AG09319 (cell line): ENCODE data around the gene TNFRSF19.
A peak's percentile ranks its signal among the peaks of the same experiment; 100 is the strongest.

Experiments
- DNase-seq: peaks from one replicate; pipeline ENCODE4 v3.0.0-alpha.2; 2010; ENCODE audit warnings: low read depth; ENCODE audit errors: extremely low read depth
- TF ChIP-seq, protein P1 (sequence below): IDR thresholded peaks from 2 replicates; pipeline ENCODE4 v1.5.1; 2011; ENCODE audit warnings: low read depth, mild to moderate bottlenecking, inconsistent platforms, low read length, moderate library complexity

The TNFRSF19 gene

GRCh38 chr13:23571431-23571830 lies 1.2 kb downstream of the TNFRSF19 start:
- no peak for DNase-seq
- TF ChIP-seq, protein P1, sequence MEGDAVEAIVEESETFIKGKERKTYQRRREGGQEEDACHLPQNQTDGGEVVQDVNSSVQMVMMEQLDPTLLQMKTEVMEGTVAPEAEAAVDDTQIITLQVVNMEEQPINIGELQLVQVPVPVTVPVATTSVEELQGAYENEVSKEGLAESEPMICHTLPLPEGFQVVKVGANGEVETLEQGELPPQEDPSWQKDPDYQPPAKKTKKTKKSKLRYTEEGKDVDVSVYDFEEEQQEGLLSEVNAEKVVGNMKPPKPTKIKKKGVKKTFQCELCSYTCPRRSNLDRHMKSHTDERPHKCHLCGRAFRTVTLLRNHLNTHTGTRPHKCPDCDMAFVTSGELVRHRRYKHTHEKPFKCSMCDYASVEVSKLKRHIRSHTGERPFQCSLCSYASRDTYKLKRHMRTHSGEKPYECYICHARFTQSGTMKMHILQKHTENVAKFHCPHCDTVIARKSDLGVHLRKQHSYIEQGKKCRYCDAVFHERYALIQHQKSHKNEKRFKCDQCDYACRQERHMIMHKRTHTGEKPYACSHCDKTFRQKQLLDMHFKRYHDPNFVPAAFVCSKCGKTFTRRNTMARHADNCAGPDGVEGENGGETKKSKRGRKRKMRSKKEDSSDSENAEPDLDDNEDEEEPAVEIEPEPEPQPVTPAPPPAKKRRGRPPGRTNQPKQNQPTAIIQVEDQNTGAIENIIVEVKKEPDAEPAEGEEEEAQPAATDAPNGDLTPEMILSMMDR, result no peak

DNA sequence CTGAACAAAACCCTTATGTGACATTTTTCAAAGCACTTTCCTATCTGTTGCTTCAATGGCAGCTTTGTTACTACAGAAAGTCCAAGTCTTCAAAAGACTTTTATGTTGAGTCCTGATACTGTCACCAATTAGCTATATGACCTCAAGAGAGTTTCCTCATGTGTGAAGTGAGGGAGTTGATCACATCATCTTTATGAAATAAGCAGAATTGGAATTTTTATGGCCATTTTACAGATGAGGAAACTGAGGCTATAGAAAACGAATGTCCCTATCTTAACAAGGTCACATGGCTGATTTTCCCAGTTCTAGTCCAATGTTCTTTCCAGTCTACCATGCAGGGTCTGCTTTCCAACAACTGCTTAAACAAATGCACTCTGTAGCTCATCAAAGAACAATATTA lies 2.6 kb downstream of the TNFRSF19 start:
- TF ChIP-seq, protein P1, result no peak
- DNase-seq, result no peak

DNA sequence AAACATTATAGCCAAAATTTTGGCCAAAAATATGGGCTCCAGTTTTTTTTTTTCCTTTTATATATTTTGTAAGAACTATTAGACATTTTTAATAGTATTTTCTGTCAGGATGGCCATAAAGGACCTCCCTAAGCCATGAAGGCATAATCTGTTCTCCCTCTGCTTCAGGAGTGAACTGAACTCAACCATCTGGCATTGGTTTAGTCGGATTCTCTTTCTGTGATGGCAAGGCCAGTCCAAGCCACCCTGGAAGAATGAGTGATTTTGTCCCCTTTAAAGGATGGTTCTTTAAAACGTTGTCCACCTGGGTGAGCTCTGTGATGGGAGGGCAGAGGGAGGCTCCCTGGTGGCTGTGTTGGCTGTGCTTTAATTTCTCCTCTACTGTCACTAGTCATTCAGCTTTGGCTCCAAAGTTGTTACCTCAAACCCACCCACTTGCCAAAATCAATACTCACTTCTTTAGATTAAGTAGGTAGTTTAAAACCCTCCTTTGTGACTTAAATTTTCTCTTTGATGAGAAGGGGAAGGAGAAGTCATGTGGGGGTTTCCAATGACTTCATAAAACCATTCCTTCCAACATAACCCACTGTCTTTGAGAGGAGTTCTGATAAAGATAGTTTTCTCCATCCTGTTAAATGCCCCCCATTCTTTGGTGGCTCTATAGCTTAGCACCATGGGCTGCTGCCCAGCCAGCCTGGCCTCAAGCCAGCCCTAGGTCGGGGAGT lies 4.4 kb downstream of the TNFRSF19 start:
- DNase-seq, result no peak
- TF ChIP-seq, protein P1, result no peak

- TF ChIP-seq, protein P1, result no peak
- no peak for DNase-seq
Observed at GRCh38 chr13:23575632-23576031, 5.4 kb downstream of the TNFRSF19 start.

- DNase-seq, result peak; percentile 25
- TF ChIP-seq, protein P1, result peak; percentile 82
Observed at GRCh38 chr13:23578411-23579071, 8.3 kb downstream of the TNFRSF19 start.

- peak; percentile 52 for DNase-seq
Observed at GRCh38 chr13:23579072-23579895, 9.1 kb downstream of the TNFRSF19 start.

More at GRCh38 chr13:23579072-23579895, 9.1 kb downstream of the TNFRSF19 start:
- TF ChIP-seq, protein P1, result no peak
